NCI-H146 treated with DMSO at 0.1 percent for 48 hours (cell line): ENCODE measurements around the gene CCRL2.

Source experiments
- DNase-seq: peaks from one replicate; lab custom pipeline; 2025; ENCODE audit not compliant: unreplicated experiment; lab: John Stamatoyannopoulos, UW

Gene CCRL2, protein sequence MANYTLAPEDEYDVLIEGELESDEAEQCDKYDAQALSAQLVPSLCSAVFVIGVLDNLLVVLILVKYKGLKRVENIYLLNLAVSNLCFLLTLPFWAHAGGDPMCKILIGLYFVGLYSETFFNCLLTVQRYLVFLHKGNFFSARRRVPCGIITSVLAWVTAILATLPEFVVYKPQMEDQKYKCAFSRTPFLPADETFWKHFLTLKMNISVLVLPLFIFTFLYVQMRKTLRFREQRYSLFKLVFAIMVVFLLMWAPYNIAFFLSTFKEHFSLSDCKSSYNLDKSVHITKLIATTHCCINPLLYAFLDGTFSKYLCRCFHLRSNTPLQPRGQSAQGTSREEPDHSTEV

DNA sequence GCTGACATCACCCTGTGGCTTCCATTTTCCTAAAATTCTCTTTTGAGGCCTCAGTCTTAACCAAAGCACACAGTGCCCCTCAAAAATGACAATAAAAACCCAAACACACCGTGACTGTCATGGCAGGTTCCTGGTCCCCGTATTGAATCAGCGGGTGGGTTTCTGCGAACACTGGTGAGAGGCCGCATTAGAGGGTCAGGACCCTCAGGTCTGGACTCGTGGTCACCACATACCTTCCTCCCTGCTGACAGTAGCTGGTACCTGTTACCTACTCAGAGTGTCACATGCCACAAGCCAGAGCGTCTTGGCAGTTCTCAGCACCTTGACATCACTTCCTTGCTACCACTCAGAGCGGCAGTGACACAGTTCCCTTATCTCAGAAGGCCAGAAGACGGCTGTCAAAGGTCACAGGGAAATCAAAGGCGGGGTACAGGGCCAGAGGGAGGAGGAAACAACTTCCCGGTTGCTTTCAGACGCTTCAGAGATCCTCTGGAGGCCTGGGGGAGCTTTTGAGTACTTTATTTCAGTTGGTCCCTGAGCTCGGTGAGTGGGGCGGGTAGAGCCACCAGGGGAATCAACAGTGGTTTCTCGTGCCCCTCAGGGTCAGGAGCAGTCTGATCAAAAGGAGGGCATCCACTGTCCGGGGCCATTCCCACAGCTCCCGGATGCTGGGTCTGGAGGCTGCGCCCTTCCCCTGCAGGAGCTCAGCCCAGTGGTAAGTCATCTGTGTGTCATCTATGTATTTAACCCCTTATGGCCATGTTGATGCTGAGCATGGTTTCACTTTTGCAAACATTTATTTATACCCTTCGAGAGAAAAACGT is at the start of gene CCRL2, which contains the start of gene CCR5AS:
Gene CCRL2, plus strand, starts transcription at position 472 of the 824 bp plus-strand sequence. CDS start 821 bp downstream, outside the sequence.
Gene CCR5AS, minus strand, starts transcription at position 279 of the 824 bp plus-strand sequence.
- no peak for DNase-seq

DNA sequence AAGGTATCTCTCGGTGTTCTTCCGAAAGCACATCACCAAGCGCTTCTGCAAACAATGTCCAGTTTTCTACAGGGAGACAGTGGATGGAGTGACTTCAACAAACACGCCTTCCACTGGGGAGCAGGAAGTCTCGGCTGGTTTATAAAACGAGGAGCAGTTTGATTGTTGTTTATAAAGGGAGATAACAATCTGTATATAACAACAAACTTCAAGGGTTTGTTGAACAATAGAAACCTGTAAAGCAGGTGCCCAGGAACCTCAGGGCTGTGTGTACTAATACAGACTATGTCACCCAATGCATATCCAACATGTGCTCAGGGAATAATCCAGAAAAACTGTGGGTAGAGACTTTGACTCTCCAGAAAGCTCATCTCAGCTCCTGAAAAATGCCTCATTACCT is 48.6 kb upstream of the CCRL2 start:
- DNase-seq = no peak

DNA sequence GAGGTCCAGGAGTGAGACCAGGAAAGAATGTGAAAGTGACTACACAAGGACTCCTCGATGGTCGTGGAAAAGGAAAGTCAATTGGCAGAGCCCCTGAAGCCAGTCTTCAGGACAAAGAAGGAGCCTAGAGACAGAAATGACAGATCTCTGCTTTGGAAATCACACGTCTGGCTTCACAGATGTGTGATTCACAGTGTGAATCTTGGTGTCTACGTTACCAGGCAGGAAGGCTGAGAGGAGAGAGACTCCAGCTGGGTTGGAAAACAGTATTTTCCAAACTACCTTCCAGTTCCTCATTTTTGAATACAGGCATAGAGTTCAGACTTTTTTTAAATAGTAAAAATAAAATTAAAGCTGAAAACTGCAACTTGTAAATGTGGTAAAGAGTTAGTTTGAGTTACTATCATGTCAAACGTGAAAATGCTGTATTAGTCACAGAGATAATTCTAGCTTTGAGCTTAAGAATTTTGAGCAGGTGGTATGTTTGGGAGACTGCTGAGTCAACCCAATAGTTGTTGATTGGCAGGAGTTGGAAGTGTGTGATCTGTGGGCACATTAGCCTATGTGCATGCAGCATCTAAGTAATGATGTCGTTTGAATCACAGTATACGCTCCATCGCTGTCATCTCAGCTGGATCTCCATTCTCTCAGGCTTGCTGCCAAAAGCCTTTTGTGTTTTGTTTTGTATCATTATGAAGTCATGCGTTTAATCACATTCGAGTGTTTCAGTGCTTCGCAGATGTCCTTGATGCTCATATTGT is 47.1 kb upstream of the CCRL2 start:
- peak; percentile 21 for DNase-seq

DNA sequence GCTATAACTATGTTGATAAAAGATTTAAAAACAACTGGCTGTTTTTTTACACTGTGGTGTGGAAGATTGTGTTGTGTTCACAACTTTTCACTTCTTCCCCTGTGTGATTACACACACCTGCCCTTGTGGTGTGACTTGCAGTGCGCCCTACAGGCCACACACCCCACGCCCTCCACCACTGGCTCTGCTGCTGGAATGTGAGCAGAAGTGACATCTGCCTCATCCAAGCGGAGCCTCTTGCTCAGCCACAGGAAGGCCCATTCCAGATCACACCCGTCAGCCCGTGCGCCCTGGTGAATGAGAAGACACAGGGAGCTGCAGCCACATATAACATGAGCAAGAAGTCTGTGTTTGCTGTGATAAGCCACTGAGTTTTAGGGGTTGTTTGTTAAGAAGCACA is 46.2 kb upstream of the CCRL2 start:
- no peak for DNase-seq

DNA sequence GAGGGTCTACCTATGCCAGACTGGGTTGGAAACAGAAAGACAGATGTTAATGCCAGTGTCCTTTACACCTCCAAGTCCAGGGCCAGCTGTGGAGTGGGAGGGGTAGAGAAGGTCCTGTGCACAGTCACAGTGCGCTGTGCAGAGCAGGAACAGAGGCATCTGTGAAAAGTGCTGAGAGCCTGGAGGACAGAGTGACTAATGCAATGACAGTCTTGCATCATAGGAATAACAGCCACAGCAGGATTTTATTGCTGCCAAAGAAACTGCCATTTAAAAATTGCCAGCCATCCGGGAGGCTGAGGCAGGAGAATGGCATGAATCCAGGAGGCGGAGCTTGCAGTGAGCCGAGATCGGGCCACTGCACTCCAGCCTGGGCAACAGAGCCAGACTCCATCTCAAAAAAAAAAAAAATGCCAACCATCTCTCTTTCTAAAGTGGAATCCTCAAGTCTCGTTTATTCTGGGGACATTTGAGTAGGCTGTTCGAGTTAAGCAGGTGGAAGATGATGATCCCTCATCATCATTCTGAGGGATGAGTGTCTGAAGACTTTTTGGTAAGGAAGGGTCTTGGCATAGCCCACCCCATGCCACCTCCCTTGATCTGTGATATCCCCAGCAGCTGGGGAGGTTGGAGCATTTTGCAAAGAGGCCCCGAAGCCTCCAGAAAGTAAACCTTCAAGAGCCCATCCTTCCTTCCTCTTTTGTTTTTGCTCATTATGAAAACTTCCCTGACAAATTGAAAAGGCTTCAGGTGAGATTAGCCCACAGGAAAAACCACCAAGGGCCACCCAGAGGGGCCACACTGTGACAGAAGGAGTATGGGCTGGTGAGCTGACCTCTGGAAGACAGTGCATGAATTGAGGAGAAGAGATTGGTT is 45.4 kb upstream of the CCRL2 start:
- DNase-seq = no peak

DNA sequence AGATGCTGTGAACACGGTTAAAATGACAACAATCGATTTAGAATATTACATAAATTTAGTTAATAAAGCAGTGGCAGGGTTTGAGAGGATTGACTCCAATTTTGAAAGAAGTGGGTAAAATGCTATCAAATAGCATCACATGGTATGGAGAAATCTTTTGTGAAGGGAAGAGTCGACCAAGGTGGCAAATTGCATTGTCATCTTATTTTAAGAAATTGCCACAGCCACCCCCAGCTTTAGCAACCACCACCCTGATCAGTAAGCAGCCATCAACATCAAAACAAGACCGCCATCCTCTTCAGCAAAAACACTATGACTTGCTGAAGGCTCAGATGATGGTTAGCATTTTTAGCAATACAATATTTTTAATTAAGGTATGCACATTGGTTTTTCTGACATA is 42.0 kb upstream of the CCRL2 start:
- no peak for DNase-seq

DNA sequence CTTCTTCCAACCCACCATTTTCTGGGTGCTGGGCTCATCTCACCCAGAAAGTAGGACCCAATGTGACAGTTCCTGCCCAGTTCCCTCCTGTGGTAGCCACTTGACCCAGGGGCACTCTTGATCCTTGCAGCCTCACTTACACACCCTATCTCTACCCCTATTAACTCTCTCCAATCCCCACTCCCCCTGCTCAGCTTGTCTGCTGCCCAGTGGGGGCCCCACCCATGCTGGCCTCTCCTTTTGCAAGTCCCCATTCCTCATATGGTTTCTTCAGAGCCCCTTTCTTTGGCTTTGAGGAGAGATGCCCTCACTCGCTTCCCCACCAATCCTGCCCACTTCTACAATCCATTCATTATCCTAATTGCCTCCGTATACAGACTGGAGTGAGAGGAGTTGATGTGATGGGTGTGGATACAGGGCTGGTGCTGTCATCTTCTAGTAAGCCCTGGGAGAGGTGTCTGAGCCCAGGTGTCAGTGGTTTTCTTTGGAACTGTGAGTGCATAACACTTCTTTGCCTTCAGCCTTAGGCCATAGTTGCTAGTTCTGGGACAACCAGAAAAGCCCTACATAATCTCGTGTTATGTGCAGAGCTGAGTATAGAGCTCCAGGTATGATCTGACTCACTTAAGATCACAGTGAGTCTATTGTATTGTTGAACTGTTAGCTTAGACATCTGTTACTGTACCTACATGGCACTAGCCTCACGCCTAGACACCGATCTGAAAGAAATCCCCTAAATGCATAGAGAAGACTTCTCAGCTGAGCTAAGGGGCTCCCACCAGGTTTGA is 41.1 kb upstream of the CCRL2 start:
- no peak for DNase-seq

DNA sequence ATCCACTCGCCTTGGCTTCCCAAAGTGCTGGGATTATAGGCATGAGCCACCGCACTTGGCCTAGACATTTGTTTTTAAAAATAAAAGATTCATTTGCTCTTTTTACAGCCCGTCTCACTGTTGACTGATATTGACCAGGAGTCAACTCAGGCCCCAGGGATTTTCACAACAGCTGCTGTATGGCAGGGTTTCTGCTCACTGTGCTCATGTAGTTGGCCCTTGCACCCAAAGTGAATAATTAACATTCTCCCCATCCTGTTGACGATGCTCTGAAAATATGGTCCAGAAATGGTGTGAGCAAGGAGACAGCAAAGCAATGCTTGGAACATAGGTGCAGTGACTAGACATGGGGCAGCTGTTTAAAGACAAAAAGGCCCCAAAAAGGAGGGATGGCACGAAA is 39.2 kb upstream of the CCRL2 start:
- DNase-seq = no peak

DNA sequence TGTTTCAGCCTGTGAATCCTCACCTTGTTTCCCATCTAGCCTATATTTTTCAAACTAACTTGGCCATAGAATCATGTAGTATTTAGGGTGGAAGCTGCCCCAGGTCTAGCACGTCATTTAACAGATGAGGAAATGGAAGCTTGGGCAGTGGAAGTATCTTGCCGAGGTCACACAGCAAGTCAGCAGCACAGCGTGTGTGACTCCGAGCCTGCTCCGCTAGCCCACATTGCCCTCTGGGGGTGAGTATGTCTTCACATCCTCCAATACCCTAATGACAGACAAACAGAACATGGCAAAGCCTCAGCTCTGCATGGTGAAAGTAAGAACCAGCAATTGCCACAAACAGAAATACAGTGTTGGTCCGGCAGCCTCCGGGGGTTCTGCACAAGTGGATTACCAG is 38.5 kb upstream of the CCRL2 start:
- DNase-seq = no peak

DNA sequence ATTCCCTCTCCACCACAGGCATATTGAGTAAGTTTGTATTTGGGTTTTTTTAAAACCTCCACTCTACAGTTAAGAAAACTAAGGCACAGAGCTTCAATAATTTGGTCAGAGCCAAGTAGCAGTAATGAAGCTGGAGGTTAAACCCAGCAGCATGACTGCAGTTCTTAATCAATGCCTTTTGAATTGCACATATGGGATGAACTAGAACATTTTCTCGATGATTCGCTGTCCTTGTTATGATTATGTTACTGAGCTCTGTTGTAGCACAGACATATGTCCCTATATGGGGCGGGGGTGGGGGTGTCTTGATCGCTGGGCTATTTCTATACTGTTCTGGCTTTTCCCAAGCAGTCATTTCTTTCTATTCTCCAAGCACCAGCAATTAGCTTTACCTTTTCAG is 37.9 kb upstream of the CCRL2 start:
- DNase-seq = no peak

DNA sequence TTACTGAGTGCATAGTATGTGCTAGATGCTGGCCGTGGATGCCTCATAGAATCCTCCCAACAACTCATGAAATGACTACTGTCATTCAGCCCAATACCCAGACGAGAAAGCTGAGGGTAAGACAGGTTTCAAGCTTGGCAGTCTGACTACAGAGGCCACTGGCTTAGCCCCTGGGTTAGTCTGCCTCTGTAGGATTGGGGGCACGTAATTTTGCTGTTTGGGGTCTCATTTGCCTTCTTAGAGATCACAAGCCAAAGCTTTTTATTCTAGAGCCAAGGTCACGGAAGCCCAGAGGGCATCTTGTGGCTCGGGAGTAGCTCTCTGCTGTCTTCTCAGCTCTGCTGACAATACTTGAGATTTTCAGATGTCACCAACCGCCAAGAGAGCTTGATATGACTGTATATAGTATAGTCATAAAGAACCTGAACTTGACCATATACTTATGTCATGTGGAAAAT is 37.4 kb upstream of the CCRL2 start:
- DNase-seq = no peak

DNA sequence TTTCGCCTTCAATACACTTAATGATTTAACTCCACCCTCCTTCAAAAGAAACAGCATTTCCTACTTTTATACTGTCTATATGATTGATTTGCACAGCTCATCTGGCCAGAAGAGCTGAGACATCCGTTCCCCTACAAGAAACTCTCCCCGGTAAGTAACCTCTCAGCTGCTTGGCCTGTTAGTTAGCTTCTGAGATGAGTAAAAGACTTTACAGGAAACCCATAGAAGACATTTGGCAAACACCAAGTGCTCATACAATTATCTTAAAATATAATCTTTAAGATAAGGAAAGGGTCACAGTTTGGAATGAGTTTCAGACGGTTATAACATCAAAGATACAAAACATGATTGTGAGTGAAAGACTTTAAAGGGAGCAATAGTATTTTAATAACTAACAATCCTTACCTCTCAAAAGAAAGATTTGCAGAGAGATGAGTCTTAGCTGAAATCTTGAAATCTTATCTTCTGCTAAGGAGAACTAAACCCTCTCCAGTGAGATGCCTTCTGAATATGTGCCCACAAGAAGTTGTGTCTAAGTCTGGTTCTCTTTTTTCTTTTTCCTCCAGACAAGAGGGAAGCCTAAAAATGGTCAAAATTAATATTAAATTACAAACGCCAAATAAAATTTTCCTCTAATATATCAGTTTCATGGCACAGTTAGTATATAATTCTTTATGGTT is 36.1 kb upstream of the CCRL2 start, which contains the start of gene CCR5:
Gene CCR5, plus strand, starts transcription at position 108 of the 680 bp plus-strand sequence. CDS start 1,957 bp downstream, outside the sequence.
- DNase-seq = no peak

DNA sequence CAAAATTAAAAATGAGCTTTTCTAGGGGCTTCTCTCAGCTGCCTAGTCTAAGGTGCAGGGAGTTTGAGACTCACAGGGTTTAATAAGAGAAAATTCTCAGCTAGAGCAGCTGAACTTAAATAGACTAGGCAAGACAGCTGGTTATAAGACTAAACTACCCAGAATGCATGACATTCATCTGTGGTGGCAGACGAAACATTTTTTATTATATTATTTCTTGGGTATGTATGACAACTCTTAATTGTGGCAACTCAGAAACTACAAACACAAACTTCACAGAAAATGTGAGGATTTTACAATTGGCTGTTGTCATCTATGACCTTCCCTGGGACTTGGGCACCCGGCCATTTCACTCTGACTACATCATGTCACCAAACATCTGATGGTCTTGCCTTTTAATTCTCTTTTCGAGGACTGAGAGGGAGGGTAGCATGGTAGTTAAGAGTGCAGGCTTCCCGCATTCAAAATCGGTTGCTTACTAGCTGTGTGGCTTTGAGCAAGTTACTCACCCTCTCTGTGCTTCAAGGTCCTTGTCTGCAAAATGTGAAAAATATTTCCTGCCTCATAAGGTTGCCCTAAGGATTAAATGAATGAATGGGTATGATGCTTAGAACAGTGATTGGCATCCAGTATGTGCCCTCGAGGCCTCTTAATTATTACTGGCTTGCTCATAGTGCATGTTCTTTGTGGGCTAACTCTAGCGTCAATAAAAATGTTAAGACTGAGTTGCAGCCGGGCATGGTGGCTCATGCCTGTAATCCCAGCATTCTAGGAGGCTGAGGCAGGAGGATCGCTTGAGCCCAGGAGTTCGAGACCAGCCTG is 35.3 kb upstream of the CCRL2 start:
- DNase-seq = no peak

DNA sequence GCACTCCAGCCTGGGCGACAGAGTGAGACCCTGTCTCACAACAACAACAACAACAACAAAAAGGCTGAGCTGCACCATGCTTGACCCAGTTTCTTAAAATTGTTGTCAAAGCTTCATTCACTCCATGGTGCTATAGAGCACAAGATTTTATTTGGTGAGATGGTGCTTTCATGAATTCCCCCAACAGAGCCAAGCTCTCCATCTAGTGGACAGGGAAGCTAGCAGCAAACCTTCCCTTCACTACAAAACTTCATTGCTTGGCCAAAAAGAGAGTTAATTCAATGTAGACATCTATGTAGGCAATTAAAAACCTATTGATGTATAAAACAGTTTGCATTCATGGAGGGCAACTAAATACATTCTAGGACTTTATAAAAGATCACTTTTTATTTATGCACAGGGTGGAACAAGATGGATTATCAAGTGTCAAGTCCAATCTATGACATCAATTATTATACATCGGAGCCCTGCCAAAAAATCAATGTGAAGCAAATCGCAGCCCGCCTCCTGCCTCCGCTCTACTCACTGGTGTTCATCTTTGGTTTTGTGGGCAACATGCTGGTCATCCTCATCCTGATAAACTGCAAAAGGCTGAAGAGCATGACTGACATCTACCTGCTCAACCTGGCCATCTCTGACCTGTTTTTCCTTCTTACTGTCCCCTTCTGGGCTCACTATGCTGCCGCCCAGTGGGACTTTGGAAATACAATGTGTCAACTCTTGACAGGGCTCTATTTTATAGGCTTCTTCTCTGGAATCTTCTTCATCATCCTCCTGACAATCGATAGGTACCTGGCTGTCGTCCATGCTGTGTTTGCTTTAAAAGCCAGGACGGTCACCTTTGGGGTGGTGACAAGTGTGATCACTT is 34.3 kb upstream of the CCRL2 start:
- no peak for DNase-seq

DNA sequence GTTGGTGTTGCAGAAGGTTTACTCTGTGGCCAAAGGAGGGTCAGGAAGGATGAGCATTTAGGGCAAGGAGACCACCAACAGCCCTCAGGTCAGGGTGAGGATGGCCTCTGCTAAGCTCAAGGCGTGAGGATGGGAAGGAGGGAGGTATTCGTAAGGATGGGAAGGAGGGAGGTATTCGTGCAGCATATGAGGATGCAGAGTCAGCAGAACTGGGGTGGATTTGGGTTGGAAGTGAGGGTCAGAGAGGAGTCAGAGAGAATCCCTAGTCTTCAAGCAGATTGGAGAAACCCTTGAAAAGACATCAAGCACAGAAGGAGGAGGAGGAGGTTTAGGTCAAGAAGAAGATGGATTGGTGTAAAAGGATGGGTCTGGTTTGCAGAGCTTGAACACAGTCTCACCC is 32.3 kb upstream of the CCRL2 start:
- no peak for DNase-seq

DNA sequence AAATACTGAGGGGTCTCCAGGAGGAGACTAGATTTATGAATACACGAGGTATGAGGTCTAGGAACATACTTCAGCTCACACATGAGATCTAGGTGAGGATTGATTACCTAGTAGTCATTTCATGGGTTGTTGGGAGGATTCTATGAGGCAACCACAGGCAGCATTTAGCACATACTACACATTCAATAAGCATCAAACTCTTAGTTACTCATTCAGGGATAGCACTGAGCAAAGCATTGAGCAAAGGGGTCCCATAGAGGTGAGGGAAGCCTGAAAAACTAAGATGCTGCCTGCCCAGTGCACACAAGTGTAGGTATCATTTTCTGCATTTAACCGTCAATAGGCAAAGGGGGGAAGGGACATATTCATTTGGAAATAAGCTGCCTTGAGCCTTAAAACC is 31.8 kb upstream of the CCRL2 start:
- no peak for DNase-seq

DNA sequence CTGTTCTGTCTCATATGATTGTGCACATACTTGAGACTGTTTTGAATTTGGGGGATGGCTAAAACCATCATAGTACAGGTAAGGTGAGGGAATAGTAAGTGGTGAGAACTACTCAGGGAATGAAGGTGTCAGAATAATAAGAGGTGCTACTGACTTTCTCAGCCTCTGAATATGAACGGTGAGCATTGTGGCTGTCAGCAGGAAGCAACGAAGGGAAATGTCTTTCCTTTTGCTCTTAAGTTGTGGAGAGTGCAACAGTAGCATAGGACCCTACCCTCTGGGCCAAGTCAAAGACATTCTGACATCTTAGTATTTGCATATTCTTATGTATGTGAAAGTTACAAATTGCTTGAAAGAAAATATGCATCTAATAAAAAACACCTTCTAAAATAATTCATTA is 31.2 kb upstream of the CCRL2 start:
- no peak for DNase-seq
